Cardiac fibroblast (primary cell): ENCODE measurements around the gene RNF40.

Experiments
- DNase-seq, 2 donors: peaks; one replicate each; pipeline versions ENCODE4 v3.0.0 to v3.0.0-alpha.2; 2010; ENCODE audit warnings: low read depth in 2 of 2
- H3K4me3 ChIP-seq, 2 donors: replicated peaks in 1 of 2; 1 replicate in 1 of 2; 2 replicates in 1 of 2; pipeline ENCODE4 v1.5.1; 2011; ENCODE audit warnings: low read depth in 2 of 2, low read length in 2 of 2, mild to moderate bottlenecking in 2 of 2, moderate library complexity in 1 of 2
- CTCF ChIP-seq: IDR thresholded peaks from one replicate; pipeline ENCODE4 v1.5.1; 2011; ENCODE audit warnings: low read depth, mild to moderate bottlenecking, low read length, inconsistent platforms

RNF40 gene

GRCh38 chr16:30722443-30722842 lies 39.7 kb upstream of the RNF40 start:
- H3K4me3 ChIP-seq, result no peak overlapping the region
- no peak for DNase-seq
- no peak for TF ChIP-seq CTCF

- TF ChIP-seq CTCF, result no peak
- H3K4me3 ChIP-seq, result no peak overlapping the region
- no peak for DNase-seq
These were observed 39.2 kb upstream of the RNF40 start for GRCh38 chr16:30722916-30723315.

- H3K4me3 ChIP-seq, result no peak overlapping the region
- no peak for TF ChIP-seq CTCF
These were observed 38.3 kb upstream of the RNF40 start for GRCh38 chr16:30723725-30724355.

GRCh38 chr16:30724641-30725417 lies 37.3 kb upstream of the RNF40 start:
- no peak for DNase-seq
- no peak overlapping the region for H3K4me3 ChIP-seq
- no peak for TF ChIP-seq CTCF

More at GRCh38 chr16:30723725-30724355, 38.3 kb upstream of the RNF40 start:
- no peak for DNase-seq

DNA sequence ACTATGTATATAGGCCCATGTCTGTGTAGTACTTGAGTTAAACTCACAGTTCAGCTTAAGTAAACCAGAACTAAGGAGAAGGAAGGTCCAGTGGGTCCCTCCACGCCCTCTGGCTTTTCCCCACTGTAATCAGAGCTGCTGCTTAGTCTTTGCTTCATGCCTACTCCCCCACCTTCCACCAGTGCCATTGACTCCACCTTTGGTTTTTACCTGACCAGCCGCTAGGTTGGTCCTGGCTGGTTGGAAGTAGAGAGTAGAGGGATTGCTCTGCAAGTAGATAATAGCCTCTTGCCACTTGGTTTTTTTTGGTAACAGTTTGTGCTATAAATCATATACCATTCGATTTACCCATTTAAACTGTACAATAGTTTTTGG lies 36.7 kb upstream of the RNF40 start:
- DNase-seq, result no peak
- H3K4me3 ChIP-seq, result no peak overlapping the region
- TF ChIP-seq CTCF, result no peak

- H3K4me3 ChIP-seq, result no peak overlapping the region
- DNase-seq, result no peak
- no peak for TF ChIP-seq CTCF
These were observed 33.8 kb upstream of the RNF40 start for GRCh38 chr16:30728321-30728720.
